ENCODE data around the gene ZNF283. TPM values are rescaled to one million over a fixed set of nuclear protein-coding genes. Genes with fewer than 3 reads are reported as not detected.
"Not testable (repeated sequence)": the region's sequence is repeated elsewhere in the genome, so short reads cannot be mapped to it uniquely, and the experiment has no call there.

The ZNF283 gene
- total and polyA plus RNA-seq, 12 donors: 2.4 to 24.1 (median 7.5) TPM

- intact Hi-C loops (cut with DNase I): no loop called here
- 77 to 90% (median 83%) methylated on average over 4 to 6 of the region's 6 CpGs for WGBS, 4 donors
- H3K27ac ChIP-seq: no peak overlapping the region
- H3K27me3 ChIP-seq: no peaks in the 10 kb centered on the region
- TF ChIP-seq CTCF (IDR thresholded peaks at IDR 0.05): no peak
- no peak for TF ChIP-seq POLR2A (IDR thresholded peaks at IDR 0.05)
- H3K9me3 ChIP-seq (replicated peaks in 1 of 3): no peaks in the 10 kb centered on the region
- DNase-seq: no peak
- no peaks in the 10 kb centered on the region for H3K36me3 ChIP-seq (replicated peaks in 1 of 2)
- H3K4me1 ChIP-seq (replicated peaks in 1 of 2): peaks cover 0 to 7% of the 10 kb centered on the region in 2 donors
- H3K4me3 ChIP-seq: no peak overlapping the region
Observed at GRCh38 chr19:43799502-43800142, 27.5 kb upstream of the ZNF283 start.

- no peaks in the 10 kb centered on the region for H3K36me3 ChIP-seq (replicated peaks in 1 of 2)
- no peaks in the 10 kb centered on the region for H3K9me3 ChIP-seq (replicated peaks in 1 of 3)
- H3K27ac ChIP-seq: no peak within 1 kb of the TSS
- peak in 1 of 7 donors; percentile 23 for DNase-seq
- no peak within 1 kb of the TSS for H3K4me3 ChIP-seq
- WGBS, 4 donors: 54 to 70% (median 61%) methylated on average over 8 to 12 of the region's 12 CpGs
- intact Hi-C loops (cut with DNase I): no loop called here
- no peaks in the 10 kb centered on the region for H3K27me3 ChIP-seq
- peaks cover 0 to 7% of the 10 kb centered on the region in 2 donors for H3K4me1 ChIP-seq (replicated peaks in 1 of 2)
- TF ChIP-seq CTCF (IDR thresholded peaks at IDR 0.05) (no peak), POLR2A (IDR thresholded peaks at IDR 0.05) (no peak)
Observed at GRCh38 chr19:43802216-43802951, 24.7 kb upstream of the ZNF283 start, which contains the start of gene LYPD5. LYPD5 (minus strand) TSS chr19:43802447; CDS start chr19:43802380, 67 bp downstream.

- Histone ChIP-seq H3K27me3 (no peaks in the 10 kb centered on the region), H3K4me1 (replicated peaks in 1 of 2) (no peaks in the 10 kb centered on the region), H3K4me3 (no peak overlapping the region), H3K27ac (no peak overlapping the region), H3K9me3 (replicated peaks in 1 of 3) (no peaks in the 10 kb centered on the region), H3K36me3 (replicated peaks in 1 of 2) (no peaks in the 10 kb centered on the region)
- intact Hi-C loops (cut with DNase I): no loop called here
- 44 to 75% (median 59%) methylated on average over 2 of the region's 2 CpGs for WGBS, 4 donors
- DNase-seq: no peak
- TF ChIP-seq POLR2A (IDR thresholded peaks at IDR 0.05) (no peak), CTCF (IDR thresholded peaks at IDR 0.05) (no peak)
Observed at GRCh38 chr19:43804432-43804831, 22.7 kb upstream of the ZNF283 start.

GRCh38 chr19:43806401-43806800, 20.7 kb upstream of the ZNF283 start:
- H3K27me3 ChIP-seq; H3K9me3 ChIP-seq (replicated peaks in 1 of 3); H3K36me3 ChIP-seq (replicated peaks in 1 of 2); H3K4me3 ChIP-seq; H3K27ac ChIP-seq; intact Hi-C loops (cut with DNase I); H3K4me1 ChIP-seq (replicated peaks in 1 of 2): not testable (repeated sequence)
- WGBS, 4 donors: 77 to 83% (median 80%) methylated on average over 7 of the region's 7 CpGs
- peak in 1 of 7 donors; percentile 7 for DNase-seq
